ENCODE results near the gene PTTG1IP.

- TF ChIP-seq POLR2A (IDR thresholded peaks at IDR 0.05) (no peak), CTCF (IDR thresholded peaks at IDR 0.05) (no peak)
Measured at GRCh38 chr21:44850905-44851657, 22.4 kb downstream of the PTTG1IP start.
